Endothelial cell of umbilical vein (primary cell): ENCODE measurements around the gene GFPT2. TPM values are rescaled to one million over a fixed set of nuclear protein-coding genes. Genes with fewer than 3 reads are reported as not detected.

ENCODE experiments used
- BruUV-seq: library from RNA; stranded (reverse); fragments of 400-500 nt; replicated peaks from 2 replicates; lab custom pipeline; 2021; lab: Mats Ljungman, UMichigan
- CTCF ChIA-PET: fragments of 300-600, 350-600 bp; sonication (Branson Sonifier 250); formaldehyde crosslinking; loops from one replicate; lab custom pipeline; 2021; ENCODE audit warnings: antibody characterized with exemption, inconsistent platforms; lab: Charles Lee
- POLR2A ChIA-PET: fragments of 300-600, 350-600 bp; sonication (Branson Sonifier 250); formaldehyde crosslinking; loops from one replicate; lab custom pipeline; 2021; ENCODE audit warnings: antibody characterized with exemption, inconsistent platforms; lab: Charles Lee
- DNase-seq: peaks from one replicate; pipeline ENCODE4 v3.0.0-alpha.2; 2011; ENCODE audit warnings: low read depth, low spot score
- FAIRE-seq: peaks from 2 replicates; lab custom pipeline; 2011; peaks lifted over from hg19 to GRCh38; lab: Jason Lieb, UNC
- H2AFZ ChIP-seq: 2 replicates; pipeline ENCODE4 v1.6.0; 2012; ENCODE audit warnings: low read depth, low read length, control low read depth, inconsistent platforms
- H3K27ac ChIP-seq: 2 replicates; pipeline ENCODE4 v1.5.1; 2011; ENCODE audit warnings: low read depth, mild to moderate bottlenecking, control low read depth, low read length, moderate library complexity; ENCODE audit not compliant: insufficient read depth
- H3K27me3 ChIP-seq, 2 experiments: 2 replicates each; pipeline versions ENCODE4 v1.6.0 to v1.6.1; 2011; ENCODE audit warnings: low read length in 2 of 2, mixed read lengths in 1 of 2; ENCODE audit not compliant: control insufficient read depth in 2 of 2, insufficient read depth in 2 of 2
- H3K36me3 ChIP-seq, 2 experiments: 2 replicates in 1 of 2; 3 replicates in 1 of 2; pipeline ENCODE4 v1.5.1; 2011; ENCODE audit warnings: low read length in 2 of 2, mild to moderate bottlenecking in 1 of 2, moderate library complexity in 1 of 2; ENCODE audit not compliant: control insufficient read depth in 2 of 2, insufficient read depth in 2 of 2; ENCODE audit errors: extremely low read depth in 1 of 2
- H3K4me1 ChIP-seq: 3 replicates; pipeline ENCODE4 v1.5.1; 2011; ENCODE audit warnings: mild to moderate bottlenecking, low read length; ENCODE audit not compliant: control insufficient read depth, insufficient read depth; ENCODE audit errors: extremely low read depth
- H3K4me2 ChIP-seq: 2 replicates; pipeline ENCODE4 v1.6.1; 2011; ENCODE audit warnings: low read length, control low read depth, mixed read lengths; ENCODE audit not compliant: insufficient read depth
- H3K4me3 ChIP-seq, 3 experiments: fragments of 200-600 bp in 1 of 3; sonication (generic), shearing (Covaris generic) in 1 of 3; replicated peaks in 1 of 3; 2 replicates each; pipeline ENCODE4 v1.5.1; 2011 to 2016; ENCODE audit warnings: control low read depth in 3 of 3, low read length in 3 of 3, mild to moderate bottlenecking in 2 of 3, inconsistent platforms in 1 of 3, low read depth in 1 of 3, moderate library complexity in 1 of 3; ENCODE audit not compliant: insufficient read depth in 1 of 3
- H3K79me2 ChIP-seq: 2 replicates; pipeline ENCODE4 v1.6.0; 2012; ENCODE audit warnings: low read length, inconsistent platforms; ENCODE audit not compliant: control insufficient read depth, insufficient read depth
- H3K9ac ChIP-seq: replicated peaks from 2 replicates; pipeline ENCODE3; 2011; ENCODE audit warnings: low read length, control low read depth; ENCODE audit not compliant: insufficient read depth; ENCODE audit errors: extremely low read depth
- H3K9me1 ChIP-seq: replicated peaks from 3 replicates; pipeline ENCODE4 v1.6.0; 2011; ENCODE audit warnings: mild to moderate bottlenecking, low read length; ENCODE audit not compliant: control insufficient read depth, insufficient read depth; ENCODE audit errors: extremely low read depth
- H3K9me3 ChIP-seq: replicated peaks from 2 replicates; pipeline ENCODE4 v1.5.1; 2012; ENCODE audit warnings: low read length, inconsistent platforms; ENCODE audit not compliant: control insufficient read depth, insufficient read depth
- H4K20me1 ChIP-seq: replicated peaks from 2 replicates; pipeline ENCODE3; 2011; ENCODE audit warnings: mild to moderate bottlenecking, low read length; ENCODE audit not compliant: control insufficient read depth, insufficient read depth; ENCODE audit errors: extremely low read depth
- CTCF ChIP-seq, 2 donors: IDR thresholded peaks; 1 replicate in 1 of 2; 2 replicates in 1 of 2; pipeline ENCODE4 v1.5.1; 2011; ENCODE audit warnings: low read length in 2 of 2, mild to moderate bottlenecking in 2 of 2, moderate library complexity in 2 of 2, control low read depth in 1 of 2, inconsistent platforms in 1 of 2, low read depth in 1 of 2; ENCODE audit not compliant: insufficient read depth in 1 of 2; ENCODE audit errors: extremely low read depth in 1 of 2
- FOS ChIP-seq: IDR thresholded peaks from 2 replicates; pipeline ENCODE4 v1.6.1; 2011; ENCODE audit warnings: mild to moderate bottlenecking, low read length, moderate library complexity, borderline replicate concordance; ENCODE audit not compliant: insufficient read depth
- GATA2 ChIP-seq: IDR thresholded peaks from 2 replicates; pipeline ENCODE4 v1.7.0; 2011; ENCODE audit warnings: low read depth, mild to moderate bottlenecking, moderate library complexity, mixed read lengths, low read length; ENCODE audit not compliant: insufficient read length, insufficient read depth
- JUN ChIP-seq: IDR thresholded peaks from 2 replicates; pipeline ENCODE4 v1.6.1; 2011; ENCODE audit warnings: borderline replicate concordance, low read depth; ENCODE audit not compliant: insufficient read length, insufficient read depth
- MYC ChIP-seq: IDR thresholded peaks from one replicate; pipeline ENCODE4 v1.6.1; 2011; ENCODE audit warnings: mild to moderate bottlenecking, low read depth, low read length
- POLR2AphosphoS5 ChIP-seq: IDR thresholded peaks from 2 replicates; pipeline ENCODE4 v1.6.1; 2012; ENCODE audit warnings: low read depth, mild to moderate bottlenecking, control low read depth, low read length, moderate library complexity; ENCODE audit not compliant: insufficient read depth
- dilution Hi-C: fragments of 300-500 bp; cut with MboI; formaldehyde crosslinking; loops from one replicate; pipeline ENCODE4 v1.15.0; 2019; ENCODE audit warnings: low sequenced_read_pairs; ENCODE audit not compliant: extremely low pct_ligation_motif_present
- intact Hi-C: fragments of 100-400 bp; cut with micrococcal nuclease; formaldehyde crosslinking; loops from one replicate; pipeline ENCODE4 v1.10.0; 2022
- polyA plus RNA-seq, 4 experiments: library from polyadenylated mRNA; depleted of rRNA in 3 of 4; stranded (reverse) in 3 of 4; unstranded in 1 of 4; fragments of >200 nt; gene quantifications; 2 replicates each; pipeline versions ENCODE4 v1.2.1 to v1.2.3, GENCODE V29; 2011 to 2012; ENCODE audit warnings: missing spikeins in 1 of 4
- total RNA-seq: library from RNA; stranded (reverse); gene quantifications from 2 replicates; pipeline ENCODE4 v1.2.3, GENCODE V29; 2021
- TF ChIP-seq, protein P1 (sequence below): IDR thresholded peaks from 2 replicates; pipeline ENCODE4 v1.6.1; 2011; ENCODE audit not compliant: insufficient read depth, insufficient read length

Gene GFPT2
- total and polyA plus RNA-seq, 2 donors (not counting 3 experiments of a cell fraction or from before 2014, with no cell fraction given), result 4.3 to 4.5 TPM

GRCh38 chr5:180399401-180400215 lies 46.5 kb upstream of the GFPT2 start:
- no peak overlapping the region for H3K9ac ChIP-seq
- BruUV-seq, result no TSS peak
- H4K20me1 ChIP-seq, result no peaks in the 10 kb centered on the region
- TF ChIP-seq POLR2AphosphoS5 (no peak), MYC (no peak), GATA2 (no peak), JUN (no peak), FOS (no peak), CTCF (IDR thresholded peaks at IDR 0.05; ENCODE audit: extremely low read depth in 1 of 2, insufficient read depth in 1 of 2, low read depth in 1 of 2, low read length in 2 of 2) (no peak)
- TF ChIP-seq, protein P1, sequence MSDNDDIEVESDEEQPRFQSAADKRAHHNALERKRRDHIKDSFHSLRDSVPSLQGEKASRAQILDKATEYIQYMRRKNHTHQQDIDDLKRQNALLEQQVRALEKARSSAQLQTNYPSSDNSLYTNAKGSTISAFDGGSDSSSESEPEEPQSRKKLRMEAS, result no peak
- H3K79me2 ChIP-seq, result no peaks in the 10 kb centered on the region
- no peak overlapping the region for H2AFZ ChIP-seq
- H3K4me3 ChIP-seq, result no peak overlapping the region
- ChIA-PET CTCF (no interaction called here), POLR2A (no interaction called here)
- H3K4me2 ChIP-seq, result no peak overlapping the region
- intact Hi-C loops (no loop called here), dilution Hi-C loops (no loop called here)
- no peaks in the 10 kb centered on the region for H3K4me1 ChIP-seq
- no peak for FAIRE-seq
- no peaks in the 10 kb centered on the region for H3K9me3 ChIP-seq
- no peak overlapping the region for H3K27ac ChIP-seq
- DNase-seq, result no peak
- no peaks in the 10 kb centered on the region for H3K27me3 ChIP-seq
- H3K9me1 ChIP-seq, result no peaks in the 10 kb centered on the region
- H3K36me3 ChIP-seq, result no peaks in the 10 kb centered on the region
